RWPE1 (cell line): Measurements from ENCODE around the gene CDKN2A.

Experiments
- CTCF ChIA-PET: fragments of 350-600 bp; sonication (Branson Sonifier 250); formaldehyde crosslinking; extraction: SDS; loops from one replicate; lab custom pipeline; 2021; lab: Yijun Ruan, JAX
- POLR2A ChIA-PET: fragments of 400-600 bp; formaldehyde crosslinking; extraction: SDS; loops from one replicate; lab custom pipeline; 2020; ENCODE audit warnings: antibody characterized with exemption; ENCODE audit not compliant: low non-redundant PET; lab: Yijun Ruan, JAX
- DNase-seq: peaks from one replicate; pipeline ENCODE4 v3.0.0; 2012; ENCODE audit warnings: low spot score
- H3K27ac ChIP-seq: fragments of 450-650 bp; 2 replicates; pipeline ENCODE4 v1.5.1; 2017
- TF ChIP-seq, protein P1 (sequence below): fragments of 450-650 bp; conservative IDR thresholded peaks from 2 replicates; pipeline ENCODE4 v1.5.1; 2017; ENCODE audit warnings: low read depth, mild to moderate bottlenecking

CDKN2A gene

DNA sequence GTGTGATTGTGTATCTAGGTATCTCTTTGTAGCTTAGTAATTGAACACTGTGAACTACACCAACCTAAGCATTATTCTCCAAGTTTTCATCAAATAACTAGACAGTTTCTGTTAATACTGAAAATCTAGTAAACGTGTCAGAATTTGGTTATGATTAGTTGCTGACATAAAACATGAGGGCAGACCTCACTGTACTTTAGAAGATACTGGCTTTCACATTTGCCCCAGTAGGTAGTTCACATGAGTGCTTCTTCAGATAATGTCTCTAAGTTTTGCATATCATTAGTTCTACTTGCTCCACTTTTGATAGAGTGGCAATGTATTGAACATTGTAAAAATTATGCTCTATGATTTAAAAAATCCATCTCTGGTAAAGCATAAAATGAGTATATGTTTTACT, 7.8 kb upstream of the CDKN2A start:
- POLR2A ChIA-PET = no interaction called here
- no peak overlapping the region for H3K27ac ChIP-seq
- CTCF ChIA-PET = no interaction called here
- DNase-seq = no peak
- TF ChIP-seq, protein P1, sequence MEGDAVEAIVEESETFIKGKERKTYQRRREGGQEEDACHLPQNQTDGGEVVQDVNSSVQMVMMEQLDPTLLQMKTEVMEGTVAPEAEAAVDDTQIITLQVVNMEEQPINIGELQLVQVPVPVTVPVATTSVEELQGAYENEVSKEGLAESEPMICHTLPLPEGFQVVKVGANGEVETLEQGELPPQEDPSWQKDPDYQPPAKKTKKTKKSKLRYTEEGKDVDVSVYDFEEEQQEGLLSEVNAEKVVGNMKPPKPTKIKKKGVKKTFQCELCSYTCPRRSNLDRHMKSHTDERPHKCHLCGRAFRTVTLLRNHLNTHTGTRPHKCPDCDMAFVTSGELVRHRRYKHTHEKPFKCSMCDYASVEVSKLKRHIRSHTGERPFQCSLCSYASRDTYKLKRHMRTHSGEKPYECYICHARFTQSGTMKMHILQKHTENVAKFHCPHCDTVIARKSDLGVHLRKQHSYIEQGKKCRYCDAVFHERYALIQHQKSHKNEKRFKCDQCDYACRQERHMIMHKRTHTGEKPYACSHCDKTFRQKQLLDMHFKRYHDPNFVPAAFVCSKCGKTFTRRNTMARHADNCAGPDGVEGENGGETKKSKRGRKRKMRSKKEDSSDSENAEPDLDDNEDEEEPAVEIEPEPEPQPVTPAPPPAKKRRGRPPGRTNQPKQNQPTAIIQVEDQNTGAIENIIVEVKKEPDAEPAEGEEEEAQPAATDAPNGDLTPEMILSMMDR = no peak

DNA sequence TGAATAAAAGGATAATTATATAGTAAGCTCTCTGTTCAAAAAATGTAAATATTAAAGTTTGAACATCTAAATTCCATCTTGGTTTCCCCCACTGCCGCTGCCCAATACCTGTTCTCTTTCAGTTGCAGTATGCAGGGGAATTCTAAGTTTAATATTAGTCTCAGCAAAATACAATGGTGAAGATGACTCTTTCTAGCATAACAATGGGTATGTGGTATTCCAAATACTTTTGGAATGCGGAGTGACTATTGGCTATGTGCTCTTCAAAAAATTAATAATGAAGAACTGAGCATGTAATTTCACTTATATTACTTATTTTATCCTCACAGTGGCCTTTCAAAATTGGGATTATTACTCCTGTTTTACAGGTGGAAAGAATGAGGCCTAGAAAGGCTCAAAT, 3.8 kb upstream of the CDKN2A start:
- TF ChIP-seq, protein P1 = no peak
- ChIA-PET POLR2A (no interaction called here), CTCF (interaction anchor here (0.6 kb wide), 2 partner anchors 78 to 206 kb away, joined by 3 read pairs; no protein-coding TSS in a partner anchor)
- no peak overlapping the region for H3K27ac ChIP-seq
- no peak for DNase-seq

- ChIA-PET CTCF (interaction anchor here (0.6 kb wide), 1 partner anchor 79 kb away, joined by 3 read pairs; no protein-coding TSS in a partner anchor), POLR2A (no interaction called here)
- TF ChIP-seq, protein P1 = no peak
- no peak for DNase-seq
- H3K27ac ChIP-seq = no peak overlapping the region
Observed at GRCh38 chr9:21997480-21997879, 3.3 kb upstream of the CDKN2A start.

DNA sequence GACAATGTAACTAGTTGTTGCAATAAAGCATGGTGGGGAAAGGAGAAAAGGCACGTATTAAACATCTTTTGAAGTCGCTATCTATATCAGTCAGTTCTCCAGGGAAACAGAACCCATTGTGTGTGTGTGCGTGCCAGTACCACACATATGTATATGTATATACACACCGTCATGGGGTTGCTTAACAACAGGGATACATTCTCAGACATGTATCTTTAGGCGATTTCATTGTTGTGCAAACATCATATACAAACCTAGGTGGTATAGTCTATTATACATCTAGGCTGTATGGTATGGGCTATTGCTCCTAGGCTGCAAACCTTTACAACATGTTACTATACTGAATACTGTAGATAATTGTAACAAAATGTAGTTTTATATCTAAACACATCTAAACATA, 2.7 kb upstream of the CDKN2A start:
- ChIA-PET POLR2A (no interaction called here), CTCF (interaction anchor here (0.8 kb wide), 1 partner anchor 11 kb away, joined by 3 read pairs; no protein-coding TSS in a partner anchor)
- no peak overlapping the region for H3K27ac ChIP-seq
- TF ChIP-seq, protein P1 = no peak
- no peak for DNase-seq

DNA sequence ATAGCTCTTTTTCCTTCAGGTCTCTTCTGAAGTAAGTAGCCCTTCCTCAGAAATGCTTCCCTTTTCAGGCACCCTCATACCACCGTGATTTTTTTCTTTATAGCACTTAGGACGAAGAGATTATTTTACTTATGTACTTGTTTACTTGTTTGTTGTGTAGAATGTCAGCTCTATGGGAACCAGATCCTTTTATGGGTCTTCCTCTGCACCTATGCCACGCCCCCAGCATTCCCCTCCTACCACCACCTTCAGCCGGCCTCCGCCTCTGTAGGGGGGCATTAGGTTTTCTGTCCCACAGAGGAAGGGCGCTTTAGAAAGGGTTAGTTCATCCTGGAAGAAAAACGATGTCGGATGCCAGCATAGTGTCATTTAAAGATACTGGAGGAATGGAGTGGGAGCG, 2.2 kb upstream of the CDKN2A start:
- POLR2A ChIA-PET = no interaction called here
- peak overlapping the region; percentile 100; the same call in 1 of the 2 replicates for H3K27ac ChIP-seq
- CTCF ChIA-PET = interaction anchor here (0.8 kb wide), 1 partner anchor 12 kb away, joined by 3 read pairs; no protein-coding TSS in a partner anchor
- TF ChIP-seq, protein P1 = no peak
- no peak for DNase-seq

- peak overlapping the region; percentile 100 for H3K27ac ChIP-seq
- POLR2A ChIA-PET = no interaction called here
- TF ChIP-seq, protein P1 = peak; percentile 32; the same call in 1 of the 2 replicates
- DNase-seq = no peak
- CTCF ChIA-PET = interaction anchor here (0.8 to 3.3 kb wide), 2 partner anchors 12 kb away, joined by 3 to 16 read pairs; partner anchors contain the start of gene CDKN2B
Observed at GRCh38 chr9:21995666-21996398, 1.6 kb upstream of the CDKN2A start.
